ENCODE data around the gene ZNF385C.

DNA sequence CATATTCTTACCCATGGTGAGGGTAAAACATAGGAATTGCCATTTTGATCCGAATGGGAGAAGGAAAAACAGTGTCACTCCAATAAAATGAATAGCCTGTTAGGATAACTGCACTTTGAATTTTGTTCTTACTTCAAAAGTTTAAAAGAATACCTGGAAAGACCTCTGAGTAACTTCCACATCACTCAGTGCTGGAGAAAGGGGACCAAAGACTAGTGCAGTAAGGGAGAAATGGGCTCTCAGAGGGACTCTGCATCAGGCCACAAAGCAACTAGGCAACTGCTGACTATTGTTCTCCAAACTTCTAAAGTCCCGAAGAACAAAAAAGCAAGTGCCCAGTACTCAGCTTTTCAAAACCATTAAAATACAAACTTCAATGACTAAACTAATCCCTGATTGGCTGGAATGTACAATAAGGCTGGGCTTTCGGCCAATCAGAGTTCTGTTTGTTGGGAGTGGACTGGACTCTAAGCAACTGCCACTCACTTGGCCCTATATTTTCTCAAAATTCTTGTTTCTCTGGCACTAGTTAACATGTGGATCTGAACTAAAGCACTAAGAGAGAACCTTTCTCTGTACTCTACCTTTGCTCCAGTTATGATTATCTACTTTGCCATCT, 87.3 kb downstream of the ZNF385C start:
- TF ChIP-seq, protein P1, sequence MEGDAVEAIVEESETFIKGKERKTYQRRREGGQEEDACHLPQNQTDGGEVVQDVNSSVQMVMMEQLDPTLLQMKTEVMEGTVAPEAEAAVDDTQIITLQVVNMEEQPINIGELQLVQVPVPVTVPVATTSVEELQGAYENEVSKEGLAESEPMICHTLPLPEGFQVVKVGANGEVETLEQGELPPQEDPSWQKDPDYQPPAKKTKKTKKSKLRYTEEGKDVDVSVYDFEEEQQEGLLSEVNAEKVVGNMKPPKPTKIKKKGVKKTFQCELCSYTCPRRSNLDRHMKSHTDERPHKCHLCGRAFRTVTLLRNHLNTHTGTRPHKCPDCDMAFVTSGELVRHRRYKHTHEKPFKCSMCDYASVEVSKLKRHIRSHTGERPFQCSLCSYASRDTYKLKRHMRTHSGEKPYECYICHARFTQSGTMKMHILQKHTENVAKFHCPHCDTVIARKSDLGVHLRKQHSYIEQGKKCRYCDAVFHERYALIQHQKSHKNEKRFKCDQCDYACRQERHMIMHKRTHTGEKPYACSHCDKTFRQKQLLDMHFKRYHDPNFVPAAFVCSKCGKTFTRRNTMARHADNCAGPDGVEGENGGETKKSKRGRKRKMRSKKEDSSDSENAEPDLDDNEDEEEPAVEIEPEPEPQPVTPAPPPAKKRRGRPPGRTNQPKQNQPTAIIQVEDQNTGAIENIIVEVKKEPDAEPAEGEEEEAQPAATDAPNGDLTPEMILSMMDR (IDR thresholded peaks at IDR 0.05), result no peak
- TF ChIP-seq POLR2A (IDR thresholded peaks at IDR 0.05) (no peak), POLR2AphosphoS5 (IDR thresholded peaks at IDR 0.05) (no peak)

All from breast epithelium (tissue), 3 donors.